NT2/D1 (cell line): ENCODE results near the gene ROR1.

ENCODE experiments used
- YY1 ChIP-seq: IDR thresholded peaks from 2 replicates; pipeline ENCODE4 v1.6.1; 2011; ENCODE audit not compliant: insufficient read length, insufficient read depth
- ZNF274 ChIP-seq: IDR thresholded peaks from 2 replicates; pipeline ENCODE4 v1.6.1; 2011; ENCODE audit warnings: mild to moderate bottlenecking, low read depth, low read length

- TF ChIP-seq YY1, result no peak
- TF ChIP-seq ZNF274, result no peak
Observed at GRCh38 chr1:63773815-63774616, at the start of gene ROR1.
